ENCODE results near the gene HCFC1.

HCFC1 gene

DNA sequence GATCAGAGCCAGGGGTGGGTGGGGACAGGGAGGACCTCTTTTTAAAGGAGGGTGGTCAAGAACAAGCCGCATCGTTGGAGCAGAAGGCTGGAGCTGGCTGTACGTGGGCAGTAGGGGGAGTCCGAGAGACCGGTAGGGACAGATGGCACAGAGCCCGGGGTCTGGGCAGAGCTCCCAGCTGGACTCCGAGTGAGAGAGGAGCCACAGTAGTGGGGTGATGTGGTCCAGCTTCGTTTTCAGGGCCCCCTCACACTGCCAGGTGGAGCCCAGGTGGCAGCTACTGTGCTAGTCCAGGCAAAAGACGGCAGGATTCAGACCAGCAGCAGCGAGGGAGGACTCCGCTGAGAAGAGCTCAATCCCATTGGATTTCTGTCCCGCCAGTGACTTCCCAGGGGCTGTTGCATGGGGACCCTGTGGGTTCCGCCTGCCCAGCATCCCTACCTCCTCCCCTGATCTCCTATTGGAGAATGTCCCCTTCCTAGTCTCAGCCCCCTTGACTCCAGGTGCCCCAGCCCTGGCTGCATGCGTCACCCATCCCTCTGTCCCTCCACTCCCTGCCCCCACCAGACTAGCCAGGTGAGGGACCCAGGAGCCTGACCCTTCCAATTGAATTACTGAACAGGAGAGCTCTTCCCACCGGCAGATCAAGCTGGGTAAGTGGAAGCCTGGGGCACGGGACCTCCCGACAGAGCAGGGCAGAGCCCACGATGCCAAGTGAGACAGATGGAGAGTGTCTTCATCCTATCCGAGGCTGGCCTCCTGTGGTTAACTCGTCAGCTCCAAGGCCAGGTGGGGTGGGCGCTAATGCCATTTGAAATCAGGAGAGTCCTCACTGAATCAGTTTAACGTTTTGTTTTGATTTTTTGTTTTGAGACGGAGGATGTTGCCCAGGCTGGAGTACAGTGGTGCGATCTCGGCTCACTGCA, 48.4 kb downstream of the HCFC1 start:
- DNase-seq (ENCODE audit: low read depth), result no peak

DNA sequence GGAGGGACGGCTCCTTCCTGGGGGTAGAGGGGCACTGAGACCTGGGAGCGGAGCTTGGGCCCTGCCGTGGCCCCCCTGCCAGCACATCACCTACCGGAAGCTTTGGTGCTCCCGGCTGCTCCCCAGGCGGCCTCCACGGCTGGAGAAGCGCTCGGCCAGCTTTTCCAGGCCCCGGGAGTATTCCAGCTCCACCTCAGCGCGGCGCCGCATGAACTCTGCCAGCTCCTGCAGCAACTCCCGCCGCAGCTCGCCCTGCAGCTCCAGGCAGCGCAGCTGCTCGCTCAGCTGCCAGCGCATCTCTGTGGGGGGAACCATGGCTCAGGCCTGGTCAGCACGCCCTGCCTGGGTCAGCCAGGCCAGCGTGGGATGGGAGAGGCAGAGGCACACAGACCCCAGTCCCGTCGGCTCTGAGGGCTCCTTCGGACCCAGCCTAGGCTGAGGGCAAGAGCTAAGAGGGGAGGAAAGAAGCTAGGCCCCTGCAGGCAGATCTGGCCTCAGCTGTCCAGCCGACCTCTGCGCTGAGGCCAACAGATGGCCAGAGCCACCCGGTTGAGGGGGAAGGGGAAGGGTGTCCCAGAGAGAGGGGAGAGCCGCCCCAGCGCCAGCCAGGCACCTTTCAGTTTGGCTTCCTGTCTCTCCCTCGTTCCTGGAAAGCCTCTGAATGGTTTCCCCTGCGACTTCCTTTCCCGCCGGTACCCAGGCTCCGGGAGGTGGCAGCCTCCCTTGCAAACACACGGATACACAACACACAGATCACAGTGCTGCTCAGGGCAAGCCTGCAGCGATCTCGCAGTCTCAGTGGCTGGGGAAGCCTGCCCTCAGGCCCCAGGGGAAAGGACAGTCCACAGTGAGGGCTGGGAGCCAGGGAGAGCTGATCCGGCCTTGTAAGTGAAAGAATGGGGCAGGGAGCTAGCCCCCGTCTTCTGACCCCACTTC, 49.8 kb downstream of the HCFC1 start:
- no peak for DNase-seq (ENCODE audit: low read depth)

DNA sequence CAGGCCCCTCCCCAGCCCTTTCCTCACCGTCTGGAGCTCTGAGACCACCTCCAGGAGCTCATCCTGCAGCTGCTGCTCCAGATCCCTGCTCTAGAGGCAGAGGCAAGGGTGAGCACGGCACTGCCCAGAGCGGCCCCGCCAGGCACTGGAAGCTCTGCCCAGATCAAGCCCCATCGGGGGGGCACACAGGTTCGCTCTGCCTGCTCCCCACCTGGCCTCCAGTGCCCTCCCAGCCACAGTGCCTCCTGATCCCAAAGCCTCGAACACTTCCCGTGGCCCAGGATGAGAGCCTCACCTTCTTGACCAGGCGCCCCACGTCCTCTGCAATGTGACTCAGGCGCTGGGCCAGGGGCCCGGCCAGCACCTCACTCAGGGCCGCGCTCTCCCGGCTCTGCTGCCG, 50.5 kb downstream of the HCFC1 start:
- no peak for DNase-seq (ENCODE audit: low read depth)

DNA sequence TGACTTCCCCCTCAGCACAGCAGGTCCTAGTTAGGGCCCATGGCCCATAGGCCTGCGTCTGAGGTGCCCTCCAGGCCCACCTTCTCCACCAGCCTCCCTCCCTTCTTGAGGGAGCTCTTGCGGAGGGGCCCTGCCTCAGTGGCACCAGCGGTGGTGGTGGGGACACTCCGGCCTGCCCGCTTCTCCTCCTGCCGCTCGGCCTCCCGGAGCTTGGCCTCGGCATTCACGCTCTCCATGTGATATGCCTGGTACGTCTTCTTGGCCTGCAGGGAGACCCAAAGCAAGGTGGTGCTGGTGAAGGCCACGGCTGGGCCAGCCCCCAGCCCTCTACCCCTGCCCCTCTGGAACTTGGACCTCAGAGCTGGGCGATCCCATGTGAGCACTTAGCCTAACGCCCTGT, 51.1 kb downstream of the HCFC1 start:
- no peak for DNase-seq (ENCODE audit: low read depth)

DNA sequence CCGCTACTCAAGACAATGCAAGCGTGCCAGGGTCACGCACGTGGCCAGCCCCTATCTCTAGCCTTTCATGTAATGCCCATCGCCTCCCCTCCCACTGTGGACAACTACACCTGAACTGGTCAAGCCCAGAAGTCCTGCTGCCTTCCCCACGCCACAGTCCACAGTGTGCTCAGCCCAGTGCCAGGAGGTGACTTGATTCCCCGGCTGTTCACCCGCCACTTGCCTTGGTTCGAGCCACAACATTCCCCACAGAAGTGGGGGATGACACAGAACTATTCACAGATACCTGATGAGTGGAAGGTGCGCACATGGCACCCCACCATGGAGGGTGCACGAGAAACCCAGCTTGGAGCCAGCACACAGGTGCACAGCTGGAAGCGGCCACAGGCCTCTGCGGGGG, 52.3 kb downstream of the HCFC1 start:
- DNase-seq (ENCODE audit: low read depth), result no peak

DNA sequence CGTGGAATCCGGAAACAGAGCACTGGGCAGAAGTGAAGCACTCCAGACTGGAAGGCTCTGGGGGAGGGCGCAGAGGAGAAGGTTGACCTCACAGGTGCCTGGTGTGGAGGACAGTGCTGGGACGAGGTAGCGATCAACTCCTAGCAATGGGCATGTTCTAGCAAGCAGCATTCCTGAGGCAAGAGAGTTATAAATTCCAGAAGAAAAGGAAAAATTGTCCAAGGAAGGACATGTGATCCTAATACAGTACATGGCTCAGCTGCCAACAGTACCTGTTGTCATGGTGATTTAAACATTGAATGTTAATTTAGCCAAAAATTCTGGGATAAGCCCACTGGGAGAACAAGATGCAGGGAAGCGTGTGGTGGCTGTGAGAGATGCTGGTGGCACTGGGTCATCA, 53.7 kb downstream of the HCFC1 start:
- DNase-seq (ENCODE audit: low read depth), result no peak

DNA sequence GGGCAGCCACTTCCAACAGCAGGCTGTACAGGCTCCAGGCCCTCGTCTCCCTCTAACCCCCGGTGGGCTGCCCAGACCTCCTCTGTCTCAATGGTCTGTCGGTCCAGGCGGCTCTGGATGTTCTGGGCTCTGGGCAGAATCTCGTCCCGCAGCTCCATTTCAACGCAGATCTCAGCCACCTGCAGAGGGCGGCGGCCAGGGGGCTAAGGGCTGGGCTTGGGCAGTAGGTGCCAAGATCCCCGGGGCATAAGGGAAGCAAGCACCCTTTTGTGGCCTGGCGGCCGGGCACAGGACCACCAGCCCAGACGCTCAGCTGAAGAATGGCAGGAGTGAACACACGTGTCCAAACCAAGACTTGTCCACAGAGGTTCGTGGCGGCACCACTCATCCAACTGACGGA, 57.9 kb downstream of the HCFC1 start:
- no peak for DNase-seq (ENCODE audit: low read depth)

DNA sequence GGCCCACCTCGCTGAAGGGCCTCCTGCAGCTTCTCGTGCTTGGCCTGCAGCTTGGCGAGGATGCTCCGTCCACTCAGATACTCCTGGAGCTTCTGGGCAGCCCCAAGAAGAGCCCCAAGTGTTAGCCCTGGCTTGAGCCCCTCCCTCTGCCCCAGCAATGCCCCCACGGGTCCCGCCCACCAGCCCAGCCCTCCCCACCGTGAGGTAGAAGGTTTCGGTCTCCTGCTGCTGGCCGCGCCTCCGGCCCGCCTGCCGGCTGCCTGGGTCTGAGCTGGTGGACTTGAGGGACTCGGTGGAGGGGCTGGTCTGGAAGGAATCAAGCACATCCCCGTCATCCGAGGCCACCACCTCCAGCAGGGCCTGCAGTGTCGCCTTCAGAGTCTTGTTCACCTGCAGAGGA, 58.4 kb downstream of the HCFC1 start:
- no peak for DNase-seq (ENCODE audit: low read depth)

DNA sequence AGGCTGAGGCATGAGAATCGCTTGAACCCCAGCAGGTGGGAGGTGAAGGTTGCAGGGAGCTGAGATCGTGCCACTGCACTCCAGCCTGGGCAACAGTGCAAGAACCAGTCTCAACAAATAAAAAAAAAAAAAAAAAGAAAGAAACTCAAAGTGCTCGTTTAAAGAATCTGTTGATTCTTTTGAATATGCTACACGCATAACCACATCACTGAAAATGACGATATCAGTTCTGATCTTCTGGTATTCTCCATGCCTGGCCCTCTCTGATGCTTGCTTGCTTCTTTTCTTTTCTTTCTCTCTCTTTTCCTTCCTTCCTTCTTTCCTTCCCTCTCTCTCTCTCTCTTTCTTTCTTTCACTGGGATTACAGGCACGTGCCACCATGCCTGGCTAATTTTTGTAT, 59.8 kb downstream of the HCFC1 start:
- no peak for DNase-seq (ENCODE audit: low read depth)

DNA sequence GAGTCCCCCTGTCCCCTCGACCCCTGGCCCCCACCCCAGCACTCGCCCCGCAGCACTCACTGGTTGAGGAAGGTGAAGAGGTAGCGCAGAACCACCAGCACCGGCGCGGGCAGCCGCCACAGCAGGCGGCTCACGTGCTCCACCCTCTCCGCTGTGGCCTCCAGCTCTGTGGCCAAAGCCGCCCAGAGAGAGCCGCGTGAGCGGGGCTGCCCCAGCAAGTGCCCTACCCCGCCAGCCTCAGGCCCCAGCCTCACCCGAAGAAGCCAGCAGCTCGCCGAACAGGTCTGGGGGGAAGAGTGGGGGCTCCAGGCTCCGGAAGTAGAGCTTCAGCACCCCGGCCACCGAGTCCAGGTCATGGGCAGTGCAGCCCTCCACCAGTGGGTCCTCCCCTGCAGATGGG, 61.2 kb downstream of the HCFC1 start:
- DNase-seq (ENCODE audit: low read depth), result no peak

DNA sequence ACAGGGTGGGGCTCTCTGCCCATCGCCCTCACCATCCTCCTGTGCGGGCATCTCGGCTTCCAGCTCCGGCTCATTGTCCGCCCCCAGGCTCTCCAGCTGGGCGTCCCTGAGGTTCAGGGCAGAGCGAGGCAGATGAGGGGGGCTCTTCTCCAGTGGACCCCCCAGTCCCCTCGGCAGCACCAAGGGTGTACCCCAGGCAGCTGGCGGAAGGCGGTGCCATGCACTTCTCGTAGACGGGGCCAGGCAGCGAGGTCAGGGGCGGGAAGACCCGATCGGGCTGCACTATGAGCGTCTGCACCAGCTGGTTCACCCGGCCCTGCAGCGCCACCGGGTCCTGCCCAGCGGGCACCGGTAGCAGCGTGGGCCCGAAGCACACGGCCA, 61.6 kb downstream of the HCFC1 start:
- DNase-seq (ENCODE audit: low read depth), result no peak

DNA sequence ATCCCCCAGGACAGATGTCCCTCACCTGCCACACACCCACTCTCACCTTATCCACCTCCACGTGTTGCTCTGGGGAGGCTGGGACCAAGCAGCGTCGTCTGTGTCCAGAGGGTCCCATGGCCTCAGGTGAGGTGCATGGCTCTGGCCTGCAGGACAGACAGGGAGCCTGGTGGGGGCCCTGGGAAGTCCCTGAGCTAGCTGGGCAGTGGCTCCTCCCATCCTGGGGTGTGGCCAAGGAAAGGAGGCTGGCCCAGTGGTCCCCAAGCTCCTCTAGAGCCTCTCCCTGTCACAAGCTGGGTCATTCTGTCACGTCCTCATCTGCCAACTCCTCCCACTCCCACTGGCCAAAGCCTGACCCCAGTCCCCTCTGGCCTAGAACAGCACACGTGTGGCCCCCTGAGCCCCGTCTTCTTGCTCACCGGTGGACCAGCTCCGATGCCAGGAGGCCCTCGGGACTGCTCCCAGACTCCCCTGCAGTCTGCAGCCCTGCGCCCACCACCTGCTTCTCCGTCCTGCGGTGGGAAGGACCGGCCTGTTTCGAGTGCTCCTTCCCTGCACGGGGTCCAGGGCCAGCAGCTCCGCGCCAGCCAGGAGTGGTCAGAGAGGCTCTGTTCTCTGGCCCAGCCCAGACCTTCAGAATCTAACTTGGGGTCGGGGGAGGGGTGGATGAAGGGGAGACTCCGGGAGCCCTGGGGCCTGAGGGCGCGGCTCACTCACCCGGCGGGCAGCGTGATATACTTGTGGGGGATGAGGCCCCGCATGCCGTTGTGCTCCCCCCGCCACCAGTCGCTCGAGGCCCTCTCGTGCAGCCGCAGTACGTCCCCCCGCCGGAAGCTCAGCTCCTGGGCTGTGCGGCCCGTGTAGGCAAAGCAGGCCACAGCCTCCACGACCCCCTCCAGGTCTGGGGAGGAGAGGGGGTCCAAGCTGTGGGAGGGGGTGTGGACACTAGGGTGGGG, 62.3 kb downstream of the HCFC1 start:
- DNase-seq (ENCODE audit: low read depth), result no peak

DNA sequence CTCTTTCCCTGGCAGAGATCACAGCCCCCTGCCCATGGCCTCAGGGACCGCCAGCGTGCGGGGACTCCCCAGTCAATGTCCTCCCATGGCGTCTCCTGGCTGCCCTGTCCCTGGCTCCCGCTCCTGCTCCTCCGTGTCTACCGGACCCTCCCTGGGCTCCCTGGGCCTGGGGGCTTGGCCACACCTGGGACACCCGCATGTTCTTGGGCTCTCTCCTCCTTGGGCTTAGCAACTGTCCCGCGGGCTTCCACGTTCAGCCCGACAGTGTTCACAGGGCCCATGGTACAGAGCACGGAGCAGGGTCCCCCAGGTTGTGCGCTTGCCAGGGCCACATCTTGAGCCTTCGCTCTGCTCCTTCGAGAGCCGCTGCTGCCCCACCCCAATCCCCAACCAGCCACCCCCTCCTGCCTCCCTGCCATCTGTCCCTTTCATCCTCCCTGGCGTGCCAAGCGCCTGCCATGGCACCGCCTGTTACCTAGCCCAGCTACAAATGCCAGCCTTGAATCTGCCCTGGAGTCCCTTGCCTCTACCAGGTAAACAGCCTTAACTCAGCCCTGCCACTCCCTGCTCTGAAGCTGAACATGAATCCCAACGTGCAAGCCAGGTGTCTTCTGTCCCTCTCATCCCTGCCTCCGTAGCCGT, 63.3 kb downstream of the HCFC1 start:
- no peak for DNase-seq (ENCODE audit: low read depth)

DNA sequence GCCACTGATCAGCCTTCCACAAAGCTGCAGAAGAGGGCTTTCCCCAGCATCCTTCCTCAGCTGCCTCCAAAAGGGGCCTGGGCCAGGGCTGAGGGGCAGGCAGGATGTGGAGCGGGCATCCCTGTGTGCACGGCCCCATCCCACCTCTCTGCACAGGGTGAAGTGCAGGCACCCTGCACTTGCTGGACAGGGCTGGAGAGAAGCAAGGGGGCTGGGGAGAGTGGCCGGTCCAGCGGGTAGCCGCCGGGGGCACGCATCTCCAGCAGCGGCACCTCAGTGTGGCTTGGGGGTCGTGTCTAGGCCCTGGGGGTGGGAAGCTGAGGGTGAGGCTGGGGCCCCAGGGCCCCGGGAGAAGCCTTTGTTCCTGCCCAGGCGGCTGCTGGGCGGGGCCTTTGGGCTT, 64.2 kb downstream of the HCFC1 start:
- DNase-seq (ENCODE audit: low read depth), result no peak

DNA sequence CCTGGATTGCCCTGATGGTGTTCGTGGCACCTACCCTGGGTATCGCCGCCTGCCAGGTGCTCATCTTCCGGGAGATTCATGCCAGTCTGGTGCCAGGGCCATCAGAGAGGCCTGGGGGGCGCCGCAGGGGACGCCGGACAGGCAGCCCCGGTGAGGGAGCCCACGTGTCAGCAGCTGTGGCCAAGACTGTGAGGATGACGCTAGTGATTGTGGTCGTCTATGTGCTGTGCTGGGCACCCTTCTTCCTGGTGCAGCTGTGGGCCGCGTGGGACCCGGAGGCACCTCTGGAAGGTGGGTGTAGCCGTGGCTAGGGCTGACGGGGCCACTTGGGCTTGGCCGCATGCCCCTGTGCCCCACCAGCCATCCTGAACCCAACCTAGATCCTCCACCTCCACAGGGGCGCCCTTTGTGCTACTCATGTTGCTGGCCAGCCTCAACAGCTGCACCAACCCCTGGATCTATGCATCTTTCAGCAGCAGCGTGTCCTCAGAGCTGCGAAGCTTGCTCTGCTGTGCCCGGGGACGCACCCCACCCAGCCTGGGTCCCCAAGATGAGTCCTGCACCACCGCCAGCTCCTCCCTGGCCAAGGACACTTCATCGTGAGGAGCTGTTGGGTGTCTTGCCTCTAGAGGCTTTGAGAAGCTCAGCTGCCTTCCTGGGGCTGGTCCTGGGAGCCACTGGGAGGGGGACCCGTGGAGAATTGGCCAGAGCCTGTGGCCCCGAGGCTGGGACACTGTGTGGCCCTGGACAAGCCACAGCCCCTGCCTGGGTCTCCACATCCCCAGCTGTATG, 65.3 kb downstream of the HCFC1 start:
- DNase-seq (ENCODE audit: low read depth), result no peak

DNA sequence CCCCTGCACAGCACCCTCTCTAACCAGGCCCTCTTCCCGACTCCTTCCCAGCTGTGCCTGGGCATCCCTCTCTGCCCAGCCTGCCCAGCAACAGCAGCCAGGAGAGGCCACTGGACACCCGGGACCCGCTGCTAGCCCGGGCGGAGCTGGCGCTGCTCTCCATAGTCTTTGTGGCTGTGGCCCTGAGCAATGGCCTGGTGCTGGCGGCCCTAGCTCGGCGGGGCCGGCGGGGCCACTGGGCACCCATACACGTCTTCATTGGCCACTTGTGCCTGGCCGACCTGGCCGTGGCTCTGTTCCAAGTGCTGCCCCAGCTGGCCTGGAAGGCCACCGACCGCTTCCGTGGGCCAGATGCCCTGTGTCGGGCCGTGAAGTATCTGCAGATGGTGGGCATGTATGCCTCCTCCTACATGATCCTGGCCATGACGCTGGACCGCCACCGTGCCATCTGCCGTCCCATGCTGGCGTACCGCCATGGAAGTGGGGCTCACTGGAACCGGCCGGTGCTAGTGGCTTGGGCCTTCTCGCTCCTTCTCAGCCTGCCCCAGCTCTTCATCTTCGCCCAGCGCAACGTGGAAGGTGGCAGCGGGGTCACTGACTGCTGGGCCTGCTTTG, 66.0 kb downstream of the HCFC1 start:
- no peak for DNase-seq (ENCODE audit: low read depth)

DNA sequence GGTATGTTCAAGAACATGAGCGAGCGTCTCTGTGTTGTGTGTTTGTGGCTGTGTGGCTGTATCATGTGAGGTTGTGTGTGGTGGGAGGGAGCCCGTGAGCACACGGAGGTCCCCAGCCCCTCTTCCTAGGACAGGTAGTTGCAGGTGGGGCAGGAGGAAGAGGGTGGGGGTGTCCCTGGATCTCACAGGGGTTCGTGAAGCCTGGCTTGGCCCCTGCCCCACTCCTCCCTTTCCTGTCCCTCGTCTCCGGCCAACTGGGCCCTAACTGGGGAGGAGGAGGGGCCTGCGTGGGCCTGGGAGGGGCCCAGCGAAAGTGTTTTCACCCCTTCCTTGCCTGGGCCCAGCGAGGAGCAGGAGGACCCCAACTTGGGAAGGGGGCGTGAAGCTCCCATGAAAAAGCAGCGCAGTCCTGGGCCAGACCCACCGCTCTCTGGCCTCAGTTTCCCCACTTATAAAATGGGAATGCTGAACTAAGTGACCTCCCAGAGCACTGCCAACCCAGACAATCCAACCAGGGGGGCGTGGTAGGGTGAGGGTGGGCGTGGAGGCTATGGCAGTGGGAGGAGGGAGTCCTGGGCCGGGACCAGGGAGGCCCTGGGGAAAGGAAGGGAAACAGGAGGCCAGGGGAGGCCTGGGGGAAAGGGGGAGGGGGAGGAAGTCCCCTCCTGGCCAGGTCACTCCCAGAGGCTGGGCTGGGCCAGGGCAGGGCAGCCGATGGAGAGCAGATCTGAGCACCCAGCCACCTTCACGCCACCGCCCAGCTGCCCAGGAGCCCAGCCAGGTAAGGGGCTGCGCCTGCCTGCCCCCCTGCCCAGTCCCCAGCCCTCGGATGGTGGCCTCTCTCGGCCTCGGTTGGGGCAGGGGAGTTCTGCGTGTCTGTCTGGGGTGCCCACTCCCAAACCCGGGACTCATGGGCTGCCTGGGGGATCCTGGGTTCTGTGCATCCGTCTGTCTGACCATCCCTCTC, 67.3 kb downstream of the HCFC1 start, which contains the start of gene AVPR2:
AVPR2 (plus strand) TSS at position 683 of the 967 bp plus-strand sequence. CDS start 473 bp downstream, outside the sequence.
- DNase-seq (ENCODE audit: low read depth), result no peak

DNA sequence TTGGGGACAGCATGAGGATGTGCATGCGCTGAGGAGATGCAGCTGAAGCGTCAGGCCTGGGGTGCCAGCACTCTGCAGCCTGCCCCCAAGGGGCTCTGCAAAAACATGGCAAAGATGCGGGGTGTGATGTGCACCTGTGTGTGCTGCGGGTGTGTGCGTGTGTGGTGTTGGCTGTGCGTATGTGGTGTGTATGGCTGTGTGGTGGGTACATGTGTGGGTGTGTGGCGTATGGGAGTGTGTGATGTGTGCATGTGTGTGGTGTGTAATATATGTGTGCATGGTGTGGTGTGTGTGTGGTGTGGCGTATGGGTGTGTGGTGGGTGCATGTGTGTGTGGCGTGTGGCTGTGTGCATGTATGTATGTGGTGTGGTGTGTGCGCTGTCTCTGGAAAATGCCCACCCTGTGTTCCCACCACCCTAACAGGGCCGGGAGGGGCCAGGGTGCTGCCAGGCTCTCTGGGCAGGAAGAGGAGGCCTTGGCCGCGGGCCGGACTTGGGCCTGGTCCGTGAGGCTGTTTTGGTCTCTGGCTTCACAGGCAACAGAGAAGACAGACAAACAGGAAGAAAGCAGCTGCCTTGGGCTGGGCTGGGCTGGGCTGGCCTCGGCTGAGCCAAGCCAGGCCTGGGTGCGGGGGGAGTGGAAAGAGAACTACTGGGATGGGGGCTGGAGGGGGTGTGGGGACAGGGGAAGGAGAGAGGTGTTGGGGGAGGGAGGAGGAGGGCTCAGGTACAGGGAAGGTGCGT, 68.2 kb downstream of the HCFC1 start:
- no peak for DNase-seq (ENCODE audit: low read depth)
